Measurements from ENCODE around the gene CTXND2. TPM values are rescaled to one million over a fixed set of nuclear protein-coding genes. Genes with fewer than 3 reads are reported as not detected.

CTXND2 gene
- total and polyA plus RNA-seq, 2 donors (not counting 3 experiments of a cell fraction or from before 2014, with no cell fraction given) = not detected

DNA sequence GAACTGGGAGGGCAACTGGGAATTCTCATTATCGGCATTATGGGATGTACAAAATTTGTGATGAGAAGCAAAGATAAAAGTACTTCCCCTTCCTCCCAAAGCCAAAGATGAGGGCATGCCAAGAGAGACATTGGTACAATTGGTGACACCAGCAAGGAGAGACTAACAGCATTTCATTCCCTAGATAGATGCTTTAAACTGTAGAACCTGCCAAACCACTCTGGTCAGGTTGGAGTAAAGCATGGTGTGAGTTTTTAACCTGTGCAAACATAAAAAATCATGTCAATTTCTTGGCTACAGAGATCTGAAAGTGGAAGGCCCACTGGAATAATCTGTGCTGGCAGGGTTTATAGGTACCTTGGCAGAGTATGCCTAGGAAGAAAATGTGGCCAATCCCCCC, 19.4 kb downstream of the CTXND2 start:
- Histone ChIP-seq H3K27ac (ENCODE audit: insufficient read depth, low read depth, low read length) (no peak overlapping the region), H3K9ac (replicated peaks; ENCODE audit: extremely low read depth, insufficient read depth, low read length) (no peak overlapping the region), H3K9me3 (replicated peaks; ENCODE audit: control insufficient read depth, insufficient read depth, low read length) (no peaks in the 10 kb centered on the region), H4K20me1 (replicated peaks; ENCODE audit: control insufficient read depth, extremely low read depth, insufficient read depth, low read length) (no peaks in the 10 kb centered on the region), H3K4me2 (ENCODE audit: insufficient read depth, low read length) (no peak overlapping the region), H3K9me1 (replicated peaks; ENCODE audit: control insufficient read depth, extremely low read depth, insufficient read depth, low read length) (no peaks in the 10 kb centered on the region), H3K27me3 (ENCODE audit: control insufficient read depth in 2 of 2, insufficient read depth in 2 of 2, low read length in 2 of 2) (peaks cover 0 to 2% of the 10 kb centered on the region in 2 experiments), H3K4me3 (replicated peaks in 1 of 3; ENCODE audit: insufficient read depth in 1 of 3, low read depth in 1 of 3, low read length in 3 of 3) (no peak overlapping the region), H3K36me3 (ENCODE audit: control insufficient read depth in 2 of 2, extremely low read depth in 1 of 2, insufficient read depth in 2 of 2, low read length in 2 of 2) (no peaks in the 10 kb centered on the region), H3K79me2 (ENCODE audit: control insufficient read depth, insufficient read depth, low read length) (no peaks in the 10 kb centered on the region), H2AFZ (ENCODE audit: low read depth, low read length) (no peak overlapping the region), H3K4me1 (ENCODE audit: control insufficient read depth, extremely low read depth, insufficient read depth, low read length) (no peaks in the 10 kb centered on the region)
- FAIRE-seq (no peak), DNase-seq (ENCODE audit: low read depth, low spot score) (no peak)
- TF ChIP-seq FOS (IDR thresholded peaks at IDR 0.05; ENCODE audit: borderline replicate concordance, insufficient read depth, low read length) (no peak), JUN (IDR thresholded peaks at IDR 0.05; ENCODE audit: borderline replicate concordance, insufficient read depth, insufficient read length, low read depth) (no peak), POLR2A (IDR thresholded peaks at IDR 0.05; ENCODE audit: low read depth, low read length) (no peak), POLR2AphosphoS5 (IDR thresholded peaks at IDR 0.05; ENCODE audit: insufficient read depth, low read depth, low read length) (no peak), EZH2 (IDR thresholded peaks at IDR 0.05; ENCODE audit: borderline replicate concordance, low read depth, low read length, severe bottlenecking) (no peak), MYC (IDR thresholded peaks at IDR 0.05; ENCODE audit: low read depth, low read length) (no peak), GATA2 (IDR thresholded peaks at IDR 0.05; ENCODE audit: insufficient read depth, insufficient read length, low read depth, low read length) (no peak)
- TF ChIP-seq, protein P1, sequence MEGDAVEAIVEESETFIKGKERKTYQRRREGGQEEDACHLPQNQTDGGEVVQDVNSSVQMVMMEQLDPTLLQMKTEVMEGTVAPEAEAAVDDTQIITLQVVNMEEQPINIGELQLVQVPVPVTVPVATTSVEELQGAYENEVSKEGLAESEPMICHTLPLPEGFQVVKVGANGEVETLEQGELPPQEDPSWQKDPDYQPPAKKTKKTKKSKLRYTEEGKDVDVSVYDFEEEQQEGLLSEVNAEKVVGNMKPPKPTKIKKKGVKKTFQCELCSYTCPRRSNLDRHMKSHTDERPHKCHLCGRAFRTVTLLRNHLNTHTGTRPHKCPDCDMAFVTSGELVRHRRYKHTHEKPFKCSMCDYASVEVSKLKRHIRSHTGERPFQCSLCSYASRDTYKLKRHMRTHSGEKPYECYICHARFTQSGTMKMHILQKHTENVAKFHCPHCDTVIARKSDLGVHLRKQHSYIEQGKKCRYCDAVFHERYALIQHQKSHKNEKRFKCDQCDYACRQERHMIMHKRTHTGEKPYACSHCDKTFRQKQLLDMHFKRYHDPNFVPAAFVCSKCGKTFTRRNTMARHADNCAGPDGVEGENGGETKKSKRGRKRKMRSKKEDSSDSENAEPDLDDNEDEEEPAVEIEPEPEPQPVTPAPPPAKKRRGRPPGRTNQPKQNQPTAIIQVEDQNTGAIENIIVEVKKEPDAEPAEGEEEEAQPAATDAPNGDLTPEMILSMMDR (IDR thresholded peaks at IDR 0.05; ENCODE audit: extremely low read depth in 1 of 2, insufficient read depth in 1 of 2, low read depth in 1 of 2, low read length in 2 of 2) = no peak
- TF ChIP-seq, protein P2, sequence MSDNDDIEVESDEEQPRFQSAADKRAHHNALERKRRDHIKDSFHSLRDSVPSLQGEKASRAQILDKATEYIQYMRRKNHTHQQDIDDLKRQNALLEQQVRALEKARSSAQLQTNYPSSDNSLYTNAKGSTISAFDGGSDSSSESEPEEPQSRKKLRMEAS (IDR thresholded peaks at IDR 0.05; ENCODE audit: insufficient read depth, insufficient read length) = no peak
- ChIA-PET POLR2A (no interaction called here), CTCF (interaction anchor here (1.7 kb wide), 1 partner anchor 16 kb away, joined by 4 read pairs; no protein-coding TSS in a partner anchor)
- dilution Hi-C loops (cut with MboI; ENCODE audit: extremely low pct_ligation_motif_present, low sequenced_read_pairs) = no loop called here
- intact Hi-C loops (cut with micrococcal nuclease) = no loop called here
- BruUV-seq (replicated peaks) = no TSS peak

Measured in endothelial cell of umbilical vein (primary cell).